ENCODE measurements around the gene CLRN3. TPM values are rescaled to one million over a fixed set of nuclear protein-coding genes. Genes with fewer than 3 reads are reported as not detected.
A peak's percentile ranks its signal among the peaks of the same experiment; 100 is the strongest.

The CLRN3 gene
- total and polyA plus RNA-seq, 5 donors from 2014 or later, result not detected

GRCh38 chr10:127933271-127933670, 40.5 kb upstream of the CLRN3 start:
- Mint-ChIP-seq H3K4me1 (no peaks in the 10 kb centered on the region), H3K9me3 (no peaks in the 10 kb centered on the region), H3K36me3 (no peaks in the 10 kb centered on the region), H3K27ac (no peak overlapping the region), H3K4me3 (no peak overlapping the region), H3K27me3 (peaks cover 4% of the 10 kb centered on the region)
- DNase-seq (no peak), ATAC-seq (ENCODE audit: low read depth in 2 of 2) (no peak)
- H3K27me3 ChIP-seq (ENCODE audit: control insufficient read depth, insufficient read depth, low read length), result no peaks in the 10 kb centered on the region
- H3K9me3 ChIP-seq (ENCODE audit: control insufficient read depth in 2 of 2, low read length in 2 of 2), result no peaks in the 10 kb centered on the region
- no peak overlapping the region for H3K4me3 ChIP-seq (ENCODE audit: low read depth, low read length)
- no peaks in the 10 kb centered on the region for H3K36me3 ChIP-seq (ENCODE audit: control insufficient read depth, insufficient read depth, low read length)
- H3K4me1 ChIP-seq (ENCODE audit: control insufficient read depth, insufficient read depth, low read length, poor library complexity, severe bottlenecking), result no peaks in the 10 kb centered on the region
- no peak overlapping the region for H3K27ac ChIP-seq (ENCODE audit: insufficient read depth, low read length, poor library complexity, severe bottlenecking)

GRCh38 chr10:127932521-127933270, 40.0 kb upstream of the CLRN3 start:
- H3K36me3 Mint-ChIP-seq, result no peaks in the 10 kb centered on the region
- ATAC-seq (ENCODE audit: low read depth in 2 of 2) (no peak), DNase-seq (no peak)
- no peak overlapping the region for H3K4me3 ChIP-seq (ENCODE audit: low read depth, low read length)
- no peaks in the 10 kb centered on the region for H3K27me3 ChIP-seq (ENCODE audit: control insufficient read depth, insufficient read depth, low read length)
- H3K4me1 ChIP-seq (ENCODE audit: control insufficient read depth, insufficient read depth, low read length, poor library complexity, severe bottlenecking), result no peaks in the 10 kb centered on the region
- H3K4me3 Mint-ChIP-seq, result no peak overlapping the region
- H3K36me3 ChIP-seq (ENCODE audit: control insufficient read depth, insufficient read depth, low read length), result no peaks in the 10 kb centered on the region
- peaks cover 4% of the 10 kb centered on the region for H3K27me3 Mint-ChIP-seq
- no peaks in the 10 kb centered on the region for H3K9me3 ChIP-seq (ENCODE audit: control insufficient read depth in 2 of 2, low read length in 2 of 2)
- H3K4me1 Mint-ChIP-seq, result no peaks in the 10 kb centered on the region
- H3K27ac ChIP-seq (ENCODE audit: insufficient read depth, low read length, poor library complexity, severe bottlenecking), result no peak overlapping the region
- H3K27ac Mint-ChIP-seq, result no peak overlapping the region
- H3K9me3 Mint-ChIP-seq, result no peaks in the 10 kb centered on the region

- no peaks in the 10 kb centered on the region for H3K36me3 Mint-ChIP-seq
- no peak overlapping the region for H3K4me3 ChIP-seq (ENCODE audit: low read depth, low read length)
- no peak overlapping the region for H3K4me3 Mint-ChIP-seq
Measured at GRCh38 chr10:127928021-127928806, 35.5 kb upstream of the CLRN3 start.

GRCh38 chr10:127926455-127926854, 33.7 kb upstream of the CLRN3 start:
- Histone ChIP-seq H3K27ac (ENCODE audit: insufficient read depth, low read length, poor library complexity, severe bottlenecking) (no peak overlapping the region), H3K9me3 (ENCODE audit: control insufficient read depth in 2 of 2, low read length in 2 of 2) (no peaks in the 10 kb centered on the region), H3K36me3 (ENCODE audit: control insufficient read depth, insufficient read depth, low read length) (no peaks in the 10 kb centered on the region), H3K4me3 (ENCODE audit: low read depth, low read length) (no peak overlapping the region), H3K27me3 (ENCODE audit: control insufficient read depth, insufficient read depth, low read length) (no peaks in the 10 kb centered on the region), H3K4me1 (ENCODE audit: control insufficient read depth, insufficient read depth, low read length, poor library complexity, severe bottlenecking) (no peaks in the 10 kb centered on the region)
- H3K9me3 Mint-ChIP-seq, result peaks cover 0 to 3% (median 0%) of the 10 kb centered on the region in 7 donors
- no peaks in the 10 kb centered on the region for H3K4me1 Mint-ChIP-seq
- ATAC-seq (ENCODE audit: low read depth in 2 of 2) (no peak), DNase-seq (no peak)
- H3K36me3 Mint-ChIP-seq, result no peaks in the 10 kb centered on the region
- H3K27ac Mint-ChIP-seq, result no peak overlapping the region
- peaks cover 4% of the 10 kb centered on the region for H3K27me3 Mint-ChIP-seq
- H3K4me3 Mint-ChIP-seq, result no peak overlapping the region

More at GRCh38 chr10:127928021-127928806, 35.5 kb upstream of the CLRN3 start:
- ATAC-seq (ENCODE audit: low read depth in 2 of 2), result no peak
- no peaks in the 10 kb centered on the region for H3K36me3 ChIP-seq (ENCODE audit: control insufficient read depth, insufficient read depth, low read length)
- H3K27ac Mint-ChIP-seq, result peak overlapping the region in 1 of 3 donors; percentile 15
- H3K27me3 ChIP-seq (ENCODE audit: control insufficient read depth, insufficient read depth, low read length), result no peaks in the 10 kb centered on the region
- H3K27me3 Mint-ChIP-seq, result peaks cover 4% of the 10 kb centered on the region
- no peak for DNase-seq
- no peak overlapping the region for H3K27ac ChIP-seq (ENCODE audit: insufficient read depth, low read length, poor library complexity, severe bottlenecking)
- no peaks in the 10 kb centered on the region for H3K4me1 ChIP-seq (ENCODE audit: control insufficient read depth, insufficient read depth, low read length, poor library complexity, severe bottlenecking)
- H3K9me3 ChIP-seq (ENCODE audit: control insufficient read depth in 2 of 2, low read length in 2 of 2), result no peaks in the 10 kb centered on the region
- peaks cover 0 to 3% (median 0%) of the 10 kb centered on the region in 7 donors for H3K9me3 Mint-ChIP-seq
- no peaks in the 10 kb centered on the region for H3K4me1 Mint-ChIP-seq

GRCh38 chr10:127925471-127926207, 32.9 kb upstream of the CLRN3 start:
- no peaks in the 10 kb centered on the region for H3K4me1 Mint-ChIP-seq
- DNase-seq (no peak), ATAC-seq (ENCODE audit: low read depth in 2 of 2) (no peak)
- no peak overlapping the region for H3K27ac Mint-ChIP-seq
- H3K9me3 ChIP-seq (ENCODE audit: control insufficient read depth in 2 of 2, low read length in 2 of 2), result no peaks in the 10 kb centered on the region
- H3K36me3 Mint-ChIP-seq, result no peaks in the 10 kb centered on the region
- peaks cover 0 to 3% (median 0%) of the 10 kb centered on the region in 7 donors for H3K9me3 Mint-ChIP-seq
- no peaks in the 10 kb centered on the region for H3K27me3 ChIP-seq (ENCODE audit: control insufficient read depth, insufficient read depth, low read length)
- H3K27me3 Mint-ChIP-seq, result peaks cover 4% of the 10 kb centered on the region
- no peaks in the 10 kb centered on the region for H3K4me1 ChIP-seq (ENCODE audit: control insufficient read depth, insufficient read depth, low read length, poor library complexity, severe bottlenecking)
- no peak overlapping the region for H3K4me3 Mint-ChIP-seq
- H3K27ac ChIP-seq (ENCODE audit: insufficient read depth, low read length, poor library complexity, severe bottlenecking), result no peak overlapping the region
- H3K36me3 ChIP-seq (ENCODE audit: control insufficient read depth, insufficient read depth, low read length), result no peaks in the 10 kb centered on the region
- no peak overlapping the region for H3K4me3 ChIP-seq (ENCODE audit: low read depth, low read length)

- DNase-seq (no peak), ATAC-seq (ENCODE audit: low read depth in 2 of 2) (no peak)
- peaks cover 0 to 5% (median 0%) of the 10 kb centered on the region in 4 donors for H3K4me1 Mint-ChIP-seq
- Histone ChIP-seq H3K27ac (ENCODE audit: insufficient read depth, low read length, poor library complexity, severe bottlenecking) (no peak overlapping the region), H3K4me3 (ENCODE audit: low read depth, low read length) (no peak overlapping the region), H3K4me1 (ENCODE audit: control insufficient read depth, insufficient read depth, low read length, poor library complexity, severe bottlenecking) (no peaks in the 10 kb centered on the region), H3K36me3 (ENCODE audit: control insufficient read depth, insufficient read depth, low read length) (no peaks in the 10 kb centered on the region), H3K27me3 (ENCODE audit: control insufficient read depth, insufficient read depth, low read length) (no peaks in the 10 kb centered on the region), H3K9me3 (ENCODE audit: control insufficient read depth in 2 of 2, low read length in 2 of 2) (no peaks in the 10 kb centered on the region)
- H3K9me3 Mint-ChIP-seq, result peaks cover 0 to 3% (median 0%) of the 10 kb centered on the region in 7 donors
- H3K27ac Mint-ChIP-seq, result no peak overlapping the region
- no peaks in the 10 kb centered on the region for H3K36me3 Mint-ChIP-seq
- no peak overlapping the region for H3K4me3 Mint-ChIP-seq
- peaks cover 4% of the 10 kb centered on the region for H3K27me3 Mint-ChIP-seq
Measured at GRCh38 chr10:127923646-127924045, 30.9 kb upstream of the CLRN3 start.

GRCh38 chr10:127922675-127923366, 30.1 kb upstream of the CLRN3 start:
- Histone ChIP-seq H3K9me3 (ENCODE audit: control insufficient read depth in 2 of 2, low read length in 2 of 2) (no peaks in the 10 kb centered on the region), H3K4me1 (ENCODE audit: control insufficient read depth, insufficient read depth, low read length, poor library complexity, severe bottlenecking) (no peaks in the 10 kb centered on the region), H3K27me3 (ENCODE audit: control insufficient read depth, insufficient read depth, low read length) (no peaks in the 10 kb centered on the region), H3K27ac (ENCODE audit: insufficient read depth, low read length, poor library complexity, severe bottlenecking) (no peak overlapping the region), H3K4me3 (ENCODE audit: low read depth, low read length) (no peak overlapping the region), H3K36me3 (ENCODE audit: control insufficient read depth, insufficient read depth, low read length) (no peaks in the 10 kb centered on the region)
- no peak overlapping the region for H3K4me3 Mint-ChIP-seq
- no peak for DNase-seq
- ATAC-seq (ENCODE audit: low read depth in 2 of 2), result no peak
- H3K4me1 Mint-ChIP-seq, result peaks cover 0 to 5% (median 0%) of the 10 kb centered on the region in 4 donors
- H3K9me3 Mint-ChIP-seq, result peaks cover 0 to 3% (median 0%) of the 10 kb centered on the region in 7 donors
- H3K27ac Mint-ChIP-seq, result no peak overlapping the region
- no peaks in the 10 kb centered on the region for H3K36me3 Mint-ChIP-seq
- peaks cover 4% of the 10 kb centered on the region for H3K27me3 Mint-ChIP-seq

Measured in CD4-positive, CD25-positive, alpha-beta regulatory T cell (primary cell).